HepG2 (cell line): Measurements from ENCODE around the gene ODAD4. TPM values are rescaled to one million over a fixed set of nuclear protein-coding genes. Genes with fewer than 3 reads are reported as not detected.

Source experiments
- GLI4 ChIP-seq: sonication (generic); formaldehyde crosslinking; IDR thresholded peaks from 2 replicates; pipeline ENCODE4 v1.5.1; 2020; ENCODE audit warnings: missing genetic modification reagents, mild to moderate bottlenecking, moderate library complexity, borderline replicate concordance
- MTF2 ChIP-seq: sonication (generic); formaldehyde crosslinking; IDR thresholded peaks from 2 replicates; pipeline ENCODE4 v1.5.0; 2020; ENCODE audit warnings: missing genetic modification reagents, borderline replicate concordance
- NRL ChIP-seq: sonication (generic); formaldehyde crosslinking; IDR thresholded peaks from 2 replicates; pipeline ENCODE4 v1.5.0; 2020; ENCODE audit warnings: missing genetic modification reagents, mild to moderate bottlenecking, moderate library complexity, borderline replicate concordance
- SATB2 ChIP-seq: sonication (generic); formaldehyde crosslinking; IDR thresholded peaks from 2 replicates; pipeline ENCODE4 v1.5.0; 2020; ENCODE audit warnings: missing genetic modification reagents
- SRF ChIP-seq: IDR thresholded peaks from 2 replicates; pipeline ENCODE4 v1.6.1; 2011; ENCODE audit warnings: mild to moderate bottlenecking, low read depth, low read length, moderate library complexity
- ZFP90 ChIP-seq: sonication (generic); formaldehyde crosslinking; IDR thresholded peaks from 2 replicates; pipeline ENCODE4 v1.8.0; 2022; ENCODE audit warnings: missing genetic modification reagents, mild to moderate bottlenecking, inconsistent platforms, borderline replicate concordance
- ZFX ChIP-seq: sonication (generic); formaldehyde crosslinking; IDR thresholded peaks from 2 replicates; pipeline ENCODE4 v1.4.0; 2020; ENCODE audit warnings: mild to moderate bottlenecking, low read depth, missing genetic modification reagents, moderate library complexity
- ZNF143 ChIP-seq: sonication (generic); formaldehyde crosslinking; IDR thresholded peaks from 2 replicates; pipeline ENCODE4 v1.4.0; 2020; ENCODE audit warnings: missing genetic modification reagents
- ZNF512B ChIP-seq: sonication (generic); formaldehyde crosslinking; IDR thresholded peaks from 2 replicates; pipeline ENCODE4 v1.5.1; 2020; ENCODE audit warnings: missing genetic modification reagents, mild to moderate bottlenecking, borderline replicate concordance
- ZNF570 ChIP-seq: sonication (generic); formaldehyde crosslinking; IDR thresholded peaks from 2 replicates; pipeline ENCODE4 v1.4.0; 2020; ENCODE audit warnings: mild to moderate bottlenecking, missing genetic modification reagents, borderline replicate concordance
- ZNF776 ChIP-seq: sonication (generic); formaldehyde crosslinking; IDR thresholded peaks from 2 replicates; pipeline ENCODE4 v1.4.0; 2020; ENCODE audit warnings: mild to moderate bottlenecking, missing genetic modification reagents
- polyA plus RNA-seq, 8 experiments: library from polyadenylated mRNA; depleted of rRNA in 3 of 8; stranded (reverse) in 7 of 8; unstranded in 1 of 8; fragments of >200 nt; fragmentation: Illumina TruSeq in 4 of 8; extraction: Trizol in 4 of 8; gene quantifications; 2 replicates each; pipeline versions ENCODE4 v1.2.1 to v1.2.3, GENCODE V29; 2011 to 2016; ENCODE audit warnings: low read depth in 4 of 8, missing spikeins in 1 of 8, mixed read lengths in 1 of 8; ENCODE audit not compliant: insufficient read depth in 1 of 8
- total RNA-seq, 5 experiments: library from RNA; depleted of rRNA; stranded (reverse); fragments of >200 nt; fragmentation: Illumina TruSeq; extraction: Trizol; gene quantifications; 2 replicates each; pipeline ENCODE4 v1.2.3, GENCODE V29; 2016; ENCODE audit warnings: low read depth in 1 of 5
- TF ChIP-seq, protein P1 (sequence below): sonication (generic); formaldehyde crosslinking; IDR thresholded peaks from 2 replicates; pipeline ENCODE4 v1.5.0; 2020; ENCODE audit warnings: mild to moderate bottlenecking, missing genetic modification reagents, borderline replicate concordance
- TF ChIP-seq, protein P2 (sequence below): sonication (generic); formaldehyde crosslinking; IDR thresholded peaks from 2 replicates; pipeline ENCODE4 v1.4.0; 2020; ENCODE audit warnings: missing genetic modification reagents

ODAD4 gene
- total and polyA plus RNA-seq, 2 of the 13 experiments (the other 11 are each of a cell fraction or from before 2014, with no cell fraction given) = 0.48 to 0.53 TPM

GRCh38 chr17:41919165-41919817 lies 11.1 kb upstream of the ODAD4 start (continued):
- TF ChIP-seq, protein P1, sequence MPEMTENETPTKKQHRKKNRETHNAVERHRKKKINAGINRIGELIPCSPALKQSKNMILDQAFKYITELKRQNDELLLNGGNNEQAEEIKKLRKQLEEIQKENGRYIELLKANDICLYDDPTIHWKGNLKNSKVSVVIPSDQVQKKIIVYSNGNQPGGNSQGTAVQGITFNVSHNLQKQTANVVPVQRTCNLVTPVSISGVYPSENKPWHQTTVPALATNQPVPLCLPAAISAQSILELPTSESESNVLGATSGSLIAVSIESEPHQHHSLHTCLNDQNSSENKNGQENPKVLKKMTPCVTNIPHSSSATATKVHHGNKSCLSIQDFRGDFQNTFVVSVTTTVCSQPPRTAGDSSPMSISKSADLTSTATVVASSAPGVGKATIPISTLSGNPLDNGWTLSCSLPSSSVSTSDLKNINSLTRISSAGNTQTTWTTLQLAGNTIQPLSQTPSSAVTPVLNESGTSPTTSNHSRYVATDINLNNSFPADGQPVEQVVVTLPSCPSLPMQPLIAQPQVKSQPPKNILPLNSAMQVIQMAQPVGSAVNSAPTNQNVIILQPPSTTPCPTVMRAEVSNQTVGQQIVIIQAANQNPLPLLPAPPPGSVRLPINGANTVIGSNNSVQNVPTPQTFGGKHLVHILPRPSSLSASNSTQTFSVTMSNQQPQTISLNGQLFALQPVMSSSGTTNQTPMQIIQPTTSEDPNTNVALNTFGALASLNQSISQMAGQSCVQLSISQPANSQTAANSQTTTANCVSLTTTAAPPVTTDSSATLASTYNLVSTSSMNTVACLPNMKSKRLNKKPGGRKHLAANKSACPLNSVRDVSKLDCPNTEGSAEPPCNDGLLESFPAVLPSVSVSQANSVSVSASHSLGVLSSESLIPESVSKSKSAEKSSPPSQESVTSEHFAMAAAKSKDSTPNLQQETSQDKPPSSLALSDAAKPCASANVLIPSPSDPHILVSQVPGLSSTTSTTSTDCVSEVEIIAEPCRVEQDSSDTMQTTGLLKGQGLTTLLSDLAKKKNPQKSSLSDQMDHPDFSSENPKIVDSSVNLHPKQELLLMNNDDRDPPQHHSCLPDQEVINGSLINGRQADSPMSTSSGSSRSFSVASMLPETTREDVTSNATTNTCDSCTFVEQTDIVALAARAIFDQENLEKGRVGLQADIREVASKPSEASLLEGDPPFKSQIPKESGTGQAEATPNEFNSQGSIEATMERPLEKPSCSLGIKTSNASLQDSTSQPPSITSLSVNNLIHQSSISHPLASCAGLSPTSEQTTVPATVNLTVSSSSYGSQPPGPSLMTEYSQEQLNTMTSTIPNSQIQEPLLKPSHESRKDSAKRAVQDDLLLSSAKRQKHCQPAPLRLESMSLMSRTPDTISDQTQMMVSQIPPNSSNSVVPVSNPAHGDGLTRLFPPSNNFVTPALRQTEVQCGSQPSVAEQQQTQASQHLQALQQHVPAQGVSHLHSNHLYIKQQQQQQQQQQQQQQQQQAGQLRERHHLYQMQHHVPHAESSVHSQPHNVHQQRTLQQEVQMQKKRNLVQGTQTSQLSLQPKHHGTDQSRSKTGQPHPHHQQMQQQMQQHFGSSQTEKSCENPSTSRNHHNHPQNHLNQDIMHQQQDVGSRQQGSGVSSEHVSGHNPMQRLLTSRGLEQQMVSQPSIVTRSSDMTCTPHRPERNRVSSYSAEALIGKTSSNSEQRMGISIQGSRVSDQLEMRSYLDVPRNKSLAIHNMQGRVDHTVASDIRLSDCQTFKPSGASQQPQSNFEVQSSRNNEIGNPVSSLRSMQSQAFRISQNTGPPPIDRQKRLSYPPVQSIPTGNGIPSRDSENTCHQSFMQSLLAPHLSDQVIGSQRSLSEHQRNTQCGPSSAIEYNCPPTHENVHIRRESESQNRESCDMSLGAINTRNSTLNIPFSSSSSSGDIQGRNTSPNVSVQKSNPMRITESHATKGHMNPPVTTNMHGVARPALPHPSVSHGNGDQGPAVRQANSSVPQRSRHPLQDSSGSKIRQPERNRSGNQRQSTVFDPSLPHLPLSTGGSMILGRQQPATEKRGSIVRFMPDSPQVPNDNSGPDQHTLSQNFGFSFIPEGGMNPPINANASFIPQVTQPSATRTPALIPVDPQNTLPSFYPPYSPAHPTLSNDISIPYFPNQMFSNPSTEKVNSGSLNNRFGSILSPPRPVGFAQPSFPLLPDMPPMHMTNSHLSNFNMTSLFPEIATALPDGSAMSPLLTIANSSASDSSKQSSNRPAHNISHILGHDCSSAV = no peak
- TF ChIP-seq ZNF143 (CRISPR knock-in tag) = no peak
- no peak for TF ChIP-seq ZNF570 (CRISPR knock-in tag)
- TF ChIP-seq SRF = no peak
- TF ChIP-seq ZNF776 = 0 out of 2 replicates have a peak, but pooled peaks have one; percentile 73
- TF ChIP-seq GLI4 = no peak
- TF ChIP-seq, protein P2, sequence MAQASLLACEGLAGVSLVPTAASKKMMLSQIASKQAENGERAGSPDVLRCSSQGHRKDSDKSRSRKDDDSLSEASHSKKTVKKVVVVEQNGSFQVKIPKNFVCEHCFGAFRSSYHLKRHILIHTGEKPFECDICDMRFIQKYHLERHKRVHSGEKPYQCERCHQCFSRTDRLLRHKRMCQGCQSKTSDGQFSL (CRISPR knock-in tag) = no peak
- no peak for TF ChIP-seq MTF2 (CRISPR knock-in tag)
- peak; percentile 38 for TF ChIP-seq ZFP90 (CRISPR knock-in tag)
- TF ChIP-seq ZNF512B (CRISPR knock-in tag) = no peak
- peak; percentile 88 for TF ChIP-seq NRL
- no peak for TF ChIP-seq SATB2 (CRISPR knock-in tag)
- peak; percentile 88 for TF ChIP-seq ZFX
